Measurements from ENCODE around the gene METTL6.

METTL6 gene

DNA sequence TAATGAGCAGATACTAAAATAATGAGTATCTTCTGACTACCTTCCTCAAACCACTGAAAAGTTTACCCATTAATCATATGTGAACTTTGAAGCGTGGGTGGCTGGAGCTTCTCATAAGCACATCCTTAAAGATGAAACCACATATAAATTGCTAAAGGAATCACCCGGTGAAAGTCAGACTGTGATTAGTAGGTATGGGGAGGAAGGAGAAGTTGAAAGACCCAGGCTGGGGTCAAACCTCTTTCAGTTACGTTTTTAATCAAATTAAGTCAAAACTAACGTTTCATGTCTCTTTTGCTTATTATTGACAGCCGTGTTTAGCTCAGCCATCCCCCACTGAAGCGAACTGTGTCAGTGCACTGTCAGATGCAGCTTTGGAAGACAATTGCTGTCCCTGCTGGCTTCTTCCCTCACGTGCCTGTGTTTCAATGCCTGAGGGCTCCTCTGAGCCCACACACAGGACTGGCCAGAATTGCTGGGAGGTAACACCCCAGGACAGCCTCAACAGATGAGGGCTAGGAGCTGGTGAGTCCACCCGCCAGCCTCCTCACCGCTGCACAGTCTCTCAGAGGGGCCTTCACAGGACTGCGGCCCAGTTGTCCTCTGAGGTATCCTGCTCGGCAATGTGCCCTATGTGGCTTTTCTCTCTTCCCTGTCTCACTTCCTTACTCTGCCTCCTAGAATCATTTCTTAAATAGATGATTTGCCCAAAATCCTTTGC lies 65.7 kb downstream of the METTL6 start:
- no peak for DNase-seq

GRCh38 chr3:15360788-15361493 lies 66.4 kb downstream of the METTL6 start:
- no peak for DNase-seq
